G401.6 (cell line): Measurements from ENCODE around the gene ST6GALNAC2.
"Not testable (repeated sequence)": the region's sequence is repeated elsewhere in the genome, so short reads cannot be mapped to it uniquely, and the experiment has no call there.

Experiments used
- FAIRE-seq: peaks from 2 replicates; lab custom pipeline; 2012; peaks lifted over from hg19 to GRCh38; lab: Jason Lieb, UNC

ST6GALNAC2 gene

GRCh38 chr17:76570457-76570856 lies 15.2 kb downstream of the ST6GALNAC2 start:
- no peak for FAIRE-seq

GRCh38 chr17:76569607-76570279 lies 15.9 kb downstream of the ST6GALNAC2 start:
- FAIRE-seq = no peak

DNA sequence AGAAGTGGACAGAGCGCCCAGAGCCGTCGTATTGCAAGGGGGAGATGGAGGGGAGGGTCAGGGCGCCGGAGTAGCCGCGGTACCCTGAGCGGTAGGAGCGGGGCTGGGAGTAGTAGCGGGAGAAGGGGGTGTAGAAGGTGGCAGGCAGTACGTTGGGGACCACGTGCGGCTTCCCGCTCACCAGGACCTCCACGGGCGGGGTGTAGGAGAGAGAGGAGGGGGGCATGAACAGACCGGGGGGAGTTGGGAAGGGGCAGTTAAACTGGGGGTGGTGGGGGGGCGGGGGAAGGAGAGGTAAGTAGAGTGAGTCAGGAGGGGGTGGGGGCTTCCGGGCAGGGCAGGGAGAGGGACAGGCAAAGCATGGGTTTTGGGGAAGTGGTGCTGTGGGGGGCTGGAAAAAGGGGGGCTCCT lies 16.8 kb downstream of the ST6GALNAC2 start:
- FAIRE-seq = no peak

GRCh38 chr17:76567634-76568432 lies 17.8 kb downstream of the ST6GALNAC2 start:
- FAIRE-seq = no peak

- no peak for FAIRE-seq
Measured at GRCh38 chr17:76566988-76567431, 18.6 kb downstream of the ST6GALNAC2 start.

DNA sequence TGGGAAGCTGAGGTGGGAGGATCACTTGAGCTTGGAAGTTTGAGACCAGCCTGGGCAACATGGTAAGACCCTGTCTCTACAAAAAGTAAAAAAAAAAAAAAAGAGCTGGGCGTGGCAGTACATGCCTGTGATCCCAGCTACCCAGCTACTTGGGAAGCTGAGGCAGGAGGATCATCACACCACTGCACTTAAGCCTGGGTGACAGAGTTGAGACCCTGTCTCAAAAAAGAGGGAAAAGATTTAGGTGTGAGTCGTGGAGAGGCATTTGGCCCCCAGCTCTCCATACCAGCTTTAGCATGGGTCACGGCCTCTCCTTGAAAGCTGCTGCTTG lies 19.1 kb downstream of the ST6GALNAC2 start:
- no peak for FAIRE-seq

DNA sequence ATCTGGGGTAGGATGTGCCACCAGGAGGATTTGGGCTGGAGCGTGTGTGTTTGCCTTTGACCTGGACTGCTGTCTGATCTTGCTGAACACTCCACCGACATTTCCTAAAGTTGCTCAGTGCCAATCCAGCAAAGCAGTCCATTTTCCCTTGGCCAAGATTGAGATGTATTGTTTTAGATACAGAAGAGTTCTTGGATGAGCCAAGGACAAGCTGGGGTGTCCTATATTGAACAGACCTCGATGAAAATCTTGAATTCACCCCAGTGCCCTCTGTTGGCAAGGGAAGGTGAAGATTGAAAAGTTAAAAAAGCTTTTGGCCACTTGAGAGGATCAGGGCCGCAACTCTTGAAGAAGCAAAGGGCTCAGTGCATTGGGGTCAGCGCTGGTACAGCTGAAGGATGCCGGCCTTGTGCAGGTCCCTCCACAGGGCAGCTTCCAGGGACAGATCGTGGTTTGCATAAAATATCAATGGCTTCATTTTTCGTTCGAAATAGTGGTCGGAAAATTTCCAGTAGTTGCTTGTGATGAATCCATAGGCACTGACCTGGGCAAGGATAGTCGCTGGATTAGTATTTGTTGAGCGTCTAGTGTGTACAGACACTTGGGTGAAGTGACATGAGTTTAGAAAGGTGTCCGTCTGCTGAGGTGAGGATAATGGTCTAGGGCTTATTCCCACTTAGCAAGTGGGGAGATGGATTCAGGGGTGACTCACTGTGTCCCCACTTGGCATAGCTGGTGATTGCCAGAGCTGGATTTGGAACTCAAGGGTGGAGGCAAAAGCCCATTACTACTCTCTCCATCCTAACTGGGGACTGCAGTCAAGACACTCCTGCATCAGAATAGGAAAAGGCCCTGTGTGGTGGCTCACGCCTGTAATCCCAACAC lies 19.7 kb downstream of the ST6GALNAC2 start:
- FAIRE-seq = no peak

GRCh38 chr17:76564991-76565727 lies 20.5 kb downstream of the ST6GALNAC2 start:
- not testable (repeated sequence) for FAIRE-seq

GRCh38 chr17:76563359-76563758 lies 22.3 kb downstream of the ST6GALNAC2 start:
- FAIRE-seq = not testable (repeated sequence)

GRCh38 chr17:76562734-76563148 lies 22.9 kb downstream of the ST6GALNAC2 start:
- FAIRE-seq = no peak

DNA sequence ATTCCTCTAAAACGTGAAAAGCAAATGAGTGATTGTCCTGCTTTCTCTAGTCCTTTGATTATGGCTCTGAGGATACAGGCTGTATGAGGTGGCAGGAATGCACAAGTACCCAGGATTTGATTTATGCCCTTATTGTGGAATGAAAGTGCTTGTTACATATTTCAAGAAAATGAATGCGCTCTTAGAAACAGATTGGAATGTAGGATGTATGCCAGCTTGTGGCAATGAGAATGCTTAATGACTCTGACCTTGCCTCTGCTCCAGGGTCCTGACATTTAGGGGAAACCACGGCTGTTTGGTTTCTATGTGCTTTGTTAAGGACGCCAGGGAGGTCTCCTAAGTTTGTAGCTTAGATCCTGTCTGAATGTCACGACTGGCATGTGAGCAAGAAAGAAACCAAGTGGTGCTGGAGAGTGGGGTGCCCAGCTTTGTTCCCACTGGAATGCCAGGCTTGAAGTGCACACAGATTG lies 23.8 kb downstream of the ST6GALNAC2 start:
- FAIRE-seq = no peak

DNA sequence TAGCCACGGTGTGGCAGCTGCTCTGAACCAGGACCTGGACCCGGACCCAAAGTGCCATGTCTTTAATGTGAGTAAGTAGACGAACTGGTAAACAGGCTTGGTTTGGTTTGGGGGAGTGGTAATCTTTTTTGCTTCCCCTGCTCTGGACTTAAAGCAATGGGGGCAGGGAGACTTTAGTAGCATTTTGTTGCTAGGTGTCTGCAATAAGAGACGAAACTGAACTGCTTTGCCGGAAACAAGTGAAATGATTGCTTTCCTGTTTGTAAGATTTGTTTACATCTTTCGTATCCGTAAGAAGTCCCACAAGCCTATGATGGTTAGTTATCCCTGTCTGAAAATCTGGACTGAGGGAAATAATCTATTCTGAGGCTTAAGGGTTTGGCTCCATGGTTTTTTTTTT lies 24.3 kb downstream of the ST6GALNAC2 start:
- no peak for FAIRE-seq

DNA sequence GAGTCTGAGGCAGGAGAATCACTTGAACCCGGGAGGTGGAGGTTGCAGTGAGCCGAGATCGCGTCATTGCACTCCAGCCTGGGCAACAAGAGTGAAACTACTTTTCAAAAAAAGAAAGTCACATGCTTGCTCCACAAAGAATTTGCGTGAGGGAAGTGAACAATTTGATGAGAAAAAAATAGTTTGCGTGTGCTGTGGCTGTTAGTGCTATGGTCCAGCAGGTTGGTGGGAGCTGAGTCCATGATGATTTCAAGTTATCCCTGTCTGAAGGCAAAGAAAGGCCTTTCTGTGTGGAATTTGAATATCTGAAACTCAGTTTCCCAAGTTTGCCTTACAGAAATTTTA lies 24.8 kb downstream of the ST6GALNAC2 start:
- FAIRE-seq = no peak

GRCh38 chr17:76560036-76560876 lies 25.4 kb downstream of the ST6GALNAC2 start:
- FAIRE-seq = no peak

- FAIRE-seq = not testable (repeated sequence)
Measured at GRCh38 chr17:76559460-76559859, 26.2 kb downstream of the ST6GALNAC2 start.

- no peak for FAIRE-seq
Measured at GRCh38 chr17:76558198-76559095, 27.2 kb downstream of the ST6GALNAC2 start.

DNA sequence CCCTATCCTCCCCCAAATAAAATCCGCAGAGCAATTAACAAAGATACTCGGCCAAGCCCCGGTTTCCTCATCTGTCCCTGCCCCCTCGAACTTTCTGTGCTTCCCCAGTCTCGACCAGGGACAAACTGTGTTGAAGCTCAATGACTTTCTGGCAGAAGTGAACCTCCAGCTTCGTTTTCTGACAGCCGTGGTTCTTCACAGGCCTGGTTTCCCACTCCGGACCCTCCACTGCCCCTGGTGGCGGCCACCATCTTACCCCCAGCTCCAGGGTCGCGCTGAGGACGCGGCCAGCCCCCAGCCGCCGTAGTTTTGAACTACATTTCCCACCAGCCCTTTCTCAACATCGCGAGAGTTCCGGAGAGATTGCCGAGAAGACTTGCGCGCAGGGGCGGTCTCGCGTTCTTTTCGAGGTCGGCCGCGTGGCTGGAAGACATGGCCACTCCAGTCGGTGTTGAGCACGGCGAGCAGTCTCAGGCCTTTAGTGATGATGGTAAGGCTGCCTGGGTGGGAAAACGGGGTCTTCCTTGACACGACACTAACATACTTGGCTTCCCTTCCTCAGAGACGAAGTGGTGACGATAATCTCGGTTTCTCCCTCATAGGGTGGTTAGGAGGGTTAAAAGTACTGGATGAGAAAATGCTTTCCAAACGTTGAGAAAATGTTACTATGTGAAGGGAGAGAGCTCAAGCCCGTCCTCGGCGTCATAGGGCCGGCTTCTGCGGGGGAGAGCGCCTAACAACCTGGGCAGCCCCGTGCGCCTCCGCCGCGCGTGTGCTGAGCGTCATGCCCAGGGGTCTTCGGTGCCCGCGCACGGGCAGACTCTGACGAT lies 28.1 kb downstream of the ST6GALNAC2 start:
- peak; percentile 82 for FAIRE-seq

GRCh38 chr17:76556765-76557367 lies 28.8 kb downstream of the ST6GALNAC2 start:
- FAIRE-seq = no peak

- no peak for FAIRE-seq
Measured at GRCh38 chr17:76554131-76554530, 31.5 kb downstream of the ST6GALNAC2 start.
